AG04449 (cell line): ENCODE results near the gene ZNFX1.

Source experiments
- CTCF ChIA-PET: fragments of 350-600 bp; formaldehyde crosslinking; extraction: SDS; loops from one replicate; lab custom pipeline; 2021; ENCODE audit warnings: antibody characterized with exemption; lab: Yijun Ruan, JAX
- POLR2A ChIA-PET: fragments of 400-600, 350-600 bp; formaldehyde crosslinking; extraction: SDS; loops from one replicate; lab custom pipeline; 2020; ENCODE audit warnings: antibody characterized with exemption, inconsistent platforms; lab: Yijun Ruan, JAX
- DNase-seq: peaks from one replicate; pipeline ENCODE4 v3.0.0-alpha.2; 2010; ENCODE audit warnings: low read depth, low spot score
- H3K4me3 ChIP-seq: 2 replicates; pipeline ENCODE4 v1.5.1; 2011; ENCODE audit warnings: low read depth, mild to moderate bottlenecking, control low read depth, low read length
- CTCF ChIP-seq: IDR thresholded peaks from one replicate; pipeline ENCODE4 v1.5.1; 2011; ENCODE audit warnings: mild to moderate bottlenecking, moderate library complexity, low read length, control low read depth, inconsistent platforms; ENCODE audit not compliant: insufficient read depth; ENCODE audit errors: missing control alignments

Gene ZNFX1

GRCh38 chr20:49278036-49278817 is at the start of gene ZNFX1:
ZNFX1 (minus strand) TSS chr20:49278057; CDS start chr20:49275839, 2,218 bp downstream.
- TF ChIP-seq CTCF = no peak
- POLR2A ChIA-PET = interaction anchor here (0.7 to 5.6 kb wide), 11 partner anchors 9 to 68 kb away, joined by 3 to 37 read pairs (median 4); no protein-coding TSS in a partner anchor
- peak; percentile 78 for DNase-seq
- CTCF ChIA-PET = no interaction called here
- H3K4me3 ChIP-seq = peak within 1 kb of the TSS; percentile 99

GRCh38 chr20:49326026-49326425 is 48.2 kb upstream of the ZNFX1 start:
- ChIA-PET POLR2A (no interaction called here), CTCF (interaction anchor here (1.0 to 10.9 kb wide), 7 partner anchors 7 to 216 kb away, joined by 3 to 191 read pairs (median 3); no protein-coding TSS in a partner anchor)
- peak overlapping the region; percentile 4; the same call in 1 of the 2 replicates for H3K4me3 ChIP-seq
- TF ChIP-seq CTCF = no peak
- no peak for DNase-seq

GRCh38 chr20:49324306-49324705 is 46.4 kb upstream of the ZNFX1 start:
- no peak for TF ChIP-seq CTCF
- ChIA-PET CTCF (interaction anchor here (0.6 to 10.9 kb wide), 11 partner anchors 8 to 218 kb away, joined by 3 to 191 read pairs (median 5); no protein-coding TSS in a partner anchor), POLR2A (no interaction called here)
- no peak for DNase-seq
- no peak overlapping the region for H3K4me3 ChIP-seq

- ChIA-PET POLR2A (no interaction called here), CTCF (interaction anchor here (0.6 to 10.9 kb wide), 14 partner anchors 9 to 219 kb away, joined by 3 to 191 read pairs (median 4); no protein-coding TSS in a partner anchor)
- no peak overlapping the region for H3K4me3 ChIP-seq
- peak; percentile 44 for TF ChIP-seq CTCF
- no peak for DNase-seq
Measured at GRCh38 chr20:49323622-49324238, 45.9 kb upstream of the ZNFX1 start.

- ChIA-PET POLR2A (interaction anchor here (1.0 kb wide), 2 partner anchors 42 to 241 kb away, joined by 3 read pairs; partner anchors contain the start of gene ZNFX1), CTCF (interaction anchor here (0.7 to 10.9 kb wide), 16 partner anchors 11 to 221 kb away, joined by 3 to 191 read pairs (median 6); no protein-coding TSS in a partner anchor)
- TF ChIP-seq CTCF = peak; percentile 35
- no peak for DNase-seq
- H3K4me3 ChIP-seq = no peak overlapping the region
Measured at GRCh38 chr20:49320460-49320859, 42.6 kb upstream of the ZNFX1 start.
